Stomach (tissue), 4 donors: ENCODE data around the gene STEEP1.

Experiments used
- EP300 ChIP-seq: sonication (generic); formaldehyde crosslinking; IDR thresholded peaks from one replicate; pipeline ENCODE4 v1.6.1; 2017; ENCODE audit warnings: antibody characterized with exemption
- POLR2A ChIP-seq, 4 donors: fragments of 450-650 bp; IDR thresholded peaks; one replicate each; pipeline ENCODE4 v1.6.1; 2016; ENCODE audit warnings: antibody characterized with exemption in 4 of 4, control low read depth in 2 of 4, mild to moderate bottlenecking in 1 of 4, moderate library complexity in 1 of 4
- POLR2AphosphoS5 ChIP-seq, 3 donors: sonication (generic); formaldehyde crosslinking; IDR thresholded peaks; one replicate each; pipeline ENCODE4 v1.6.1; 2016; ENCODE audit warnings: antibody characterized with exemption in 3 of 3
- TF ChIP-seq, protein P1 (sequence below), 7 experiments: fragments of 450-650 bp in 4 of 7; fragments of 200-600 bp in 3 of 7; sonication (generic) in 3 of 7; IDR thresholded peaks; one replicate each; pipeline ENCODE4 v1.5.1; 2016 to 2019; ENCODE audit warnings: antibody characterized with exemption in 7 of 7, control low read depth in 2 of 7, mild to moderate bottlenecking in 1 of 7

DNA sequence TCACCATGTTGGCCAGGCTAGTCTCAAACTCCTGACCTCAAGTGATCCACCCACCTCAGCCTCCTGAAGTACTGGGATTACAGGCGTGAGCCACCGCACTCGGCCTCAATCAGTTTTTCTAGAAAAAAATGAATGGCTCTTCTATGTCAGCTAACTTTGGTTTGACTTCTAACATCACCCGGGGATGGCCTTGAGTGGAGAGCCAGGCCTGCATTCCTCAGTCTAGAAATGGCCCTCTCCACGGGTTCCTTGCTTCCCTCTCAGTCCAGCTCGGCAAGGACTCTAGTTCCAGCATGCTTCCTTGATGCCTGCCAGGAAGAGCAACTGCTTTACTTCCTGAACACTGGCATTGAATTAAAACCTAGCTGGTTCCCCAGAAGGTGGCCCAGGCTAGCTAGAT is 58.0 kb downstream of the STEEP1 start:
- TF ChIP-seq, protein P1, sequence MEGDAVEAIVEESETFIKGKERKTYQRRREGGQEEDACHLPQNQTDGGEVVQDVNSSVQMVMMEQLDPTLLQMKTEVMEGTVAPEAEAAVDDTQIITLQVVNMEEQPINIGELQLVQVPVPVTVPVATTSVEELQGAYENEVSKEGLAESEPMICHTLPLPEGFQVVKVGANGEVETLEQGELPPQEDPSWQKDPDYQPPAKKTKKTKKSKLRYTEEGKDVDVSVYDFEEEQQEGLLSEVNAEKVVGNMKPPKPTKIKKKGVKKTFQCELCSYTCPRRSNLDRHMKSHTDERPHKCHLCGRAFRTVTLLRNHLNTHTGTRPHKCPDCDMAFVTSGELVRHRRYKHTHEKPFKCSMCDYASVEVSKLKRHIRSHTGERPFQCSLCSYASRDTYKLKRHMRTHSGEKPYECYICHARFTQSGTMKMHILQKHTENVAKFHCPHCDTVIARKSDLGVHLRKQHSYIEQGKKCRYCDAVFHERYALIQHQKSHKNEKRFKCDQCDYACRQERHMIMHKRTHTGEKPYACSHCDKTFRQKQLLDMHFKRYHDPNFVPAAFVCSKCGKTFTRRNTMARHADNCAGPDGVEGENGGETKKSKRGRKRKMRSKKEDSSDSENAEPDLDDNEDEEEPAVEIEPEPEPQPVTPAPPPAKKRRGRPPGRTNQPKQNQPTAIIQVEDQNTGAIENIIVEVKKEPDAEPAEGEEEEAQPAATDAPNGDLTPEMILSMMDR (IDR thresholded peaks at IDR 0.05), result no peak
- no peak for TF ChIP-seq EP300
- TF ChIP-seq POLR2AphosphoS5 (IDR thresholded peaks at IDR 0.05), result no peak
- no peak for TF ChIP-seq POLR2A (IDR thresholded peaks at IDR 0.05)
